H7 (cell line): ENCODE results near the gene PC. TPM values are rescaled to one million over a fixed set of nuclear protein-coding genes. Genes with fewer than 3 reads are reported as not detected.
"Not testable (repeated sequence)": the region's sequence is repeated elsewhere in the genome, so short reads cannot be mapped to it uniquely, and the experiment has no call there.

Experiments used
- DNase-seq: peaks from one replicate; pipeline ENCODE4 v3.0.0; 2012
- H3K27me3 ChIP-seq: 2 replicates; pipeline ENCODE4 v1.6.0; 2011; ENCODE audit warnings: mild to moderate bottlenecking, low read length; ENCODE audit not compliant: control insufficient read depth, insufficient read depth
- H3K36me3 ChIP-seq: replicated peaks from 2 replicates; pipeline ENCODE4 v1.5.1; 2011; ENCODE audit warnings: low read length; ENCODE audit not compliant: control insufficient read depth, insufficient read depth
- H3K4me3 ChIP-seq: 2 replicates; pipeline ENCODE4 v1.5.1; 2011; ENCODE audit warnings: low read depth, mild to moderate bottlenecking, control low read depth, low read length, moderate library complexity; ENCODE audit not compliant: insufficient read depth
- total RNA-seq: library from RNA; depleted of rRNA; stranded (reverse); fragments of >200 nt; shearing (Covaris generic); gene quantifications from 2 replicates; pipeline ENCODE4 v1.2.3, GENCODE V29; 2014; rRNA removed

The PC gene
- total RNA-seq, 1 experiment from 2014 or later = 26.6 TPM

DNA sequence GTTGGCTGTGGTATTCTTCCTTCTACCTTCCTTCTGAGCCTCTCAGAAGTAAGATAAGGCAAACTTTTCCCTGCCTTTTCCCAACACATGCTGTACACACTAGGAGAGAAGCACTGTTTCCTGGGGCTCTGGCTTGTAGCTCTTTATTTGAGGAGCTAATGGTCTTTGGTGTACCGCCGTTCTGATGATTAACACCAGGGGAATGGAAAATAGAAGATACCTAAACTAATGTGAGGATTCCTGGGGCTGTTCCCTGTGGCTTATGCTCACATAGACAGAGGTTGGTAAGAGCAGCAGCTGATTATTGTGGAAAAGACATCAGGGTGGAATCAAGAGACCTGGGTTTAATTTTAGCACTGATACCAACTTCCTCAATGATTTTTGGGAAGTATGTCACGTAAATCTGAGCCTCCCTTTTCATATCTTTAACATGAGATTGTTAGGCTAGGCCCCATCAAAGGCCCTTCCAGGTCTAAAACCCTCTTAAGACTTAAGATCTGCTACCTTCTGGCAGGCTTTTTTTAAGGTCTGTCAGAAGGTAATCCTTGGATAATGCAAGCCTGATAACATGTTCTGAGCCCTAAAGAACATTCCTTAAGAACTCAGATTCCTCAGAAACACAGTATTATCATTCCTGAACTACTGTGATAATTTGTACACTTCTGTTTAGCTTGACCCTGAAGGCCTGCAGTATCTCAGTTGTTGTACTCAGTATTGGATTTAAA is 139.8 kb downstream of the PC start:
- no peaks in the 10 kb centered on the region for H3K27me3 ChIP-seq
- DNase-seq = no peak
- no peak overlapping the region for H3K4me3 ChIP-seq
- H3K36me3 ChIP-seq = no peaks in the 10 kb centered on the region; the same call in 1 of the 2 replicates

GRCh38 chr11:66815646-66816045 is 142.5 kb downstream of the PC start:
- no peaks in the 10 kb centered on the region for H3K27me3 ChIP-seq
- H3K36me3 ChIP-seq = no peaks in the 10 kb centered on the region
- no peak for DNase-seq
- no peak overlapping the region for H3K4me3 ChIP-seq

- Histone ChIP-seq H3K27me3 (no peaks in the 10 kb centered on the region), H3K4me3 (no peak overlapping the region)
- no peak for DNase-seq
Observed at GRCh38 chr11:66814678-66815077, 143.5 kb downstream of the PC start.

GRCh38 chr11:66810576-66811185 is 147.5 kb downstream of the PC start:
- peak; percentile 16 for DNase-seq
- Histone ChIP-seq H3K27me3 (no peaks in the 10 kb centered on the region), H3K36me3 (no peaks in the 10 kb centered on the region), H3K4me3 (no peak overlapping the region)

More at GRCh38 chr11:66814678-66815077, 143.5 kb downstream of the PC start:
- no peaks in the 10 kb centered on the region for H3K36me3 ChIP-seq

- no peak overlapping the region for H3K4me3 ChIP-seq
- no peaks in the 10 kb centered on the region for H3K36me3 ChIP-seq
- H3K27me3 ChIP-seq = no peaks in the 10 kb centered on the region
- DNase-seq = no peak
Observed at GRCh38 chr11:66809592-66809991, 148.6 kb downstream of the PC start.

GRCh38 chr11:66800720-66801428 is 157.3 kb downstream of the PC start:
- Histone ChIP-seq H3K27me3 (no peaks in the 10 kb centered on the region), H3K4me3 (no peak overlapping the region), H3K36me3 (peaks cover 1% of the 10 kb centered on the region; the same call in 1 of the 2 replicates)
- DNase-seq = no peak

DNA sequence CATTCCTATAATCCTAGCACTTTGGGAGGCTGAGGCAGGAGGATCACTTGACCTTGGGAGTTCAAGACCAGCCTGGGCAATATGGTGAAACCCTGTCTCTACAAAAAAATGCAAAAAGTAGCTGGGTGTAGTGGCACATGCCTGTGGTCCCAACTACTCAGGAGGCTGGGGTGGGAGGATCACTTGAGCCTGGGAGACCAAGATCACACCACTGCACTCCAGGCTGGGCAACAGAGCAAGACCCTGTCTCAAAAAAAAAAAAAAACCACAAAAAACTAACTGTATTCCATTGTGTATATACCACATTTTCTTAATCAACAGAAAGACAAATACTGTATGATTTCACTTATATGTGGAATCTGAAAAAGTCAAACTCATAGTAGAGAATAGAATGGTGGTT is 158.4 kb downstream of the PC start:
- not testable (repeated sequence) for DNase-seq, H3K4me3 ChIP-seq, H3K36me3 ChIP-seq, H3K27me3 ChIP-seq

Other genes starting within 250 kb of the PC start
- 39.2 and 51.2 TPM in 2 replicates for gene SPTBN2, start 229.2 kb downstream of the PC start, total RNA-seq
- gene RCE1, start 114.9 kb downstream of the PC start, total RNA-seq = 43.1 and 50.6 TPM in 2 replicates
- gene LRFN4, start 101.3 kb downstream of the PC start, total RNA-seq = 62.5 and 65.4 TPM in 2 replicates
- 0.21 and 0.26 TPM in 2 replicates for gene C11orf86, start 16.9 kb upstream of the PC start, total RNA-seq
- gene SYT12, start 64.8 kb upstream of the PC start, total RNA-seq = 2.3 and 2.8 TPM in 2 replicates
- gene RHOD, start 98.5 kb upstream of the PC start, total RNA-seq = 8.7 and 15.7 TPM in 2 replicates
- gene KDM2A, start 160.9 kb upstream of the PC start, total RNA-seq = 29.2 and 36.2 TPM in 2 replicates